Measurements from ENCODE around the gene RAD51B.

RAD51B gene

DNA sequence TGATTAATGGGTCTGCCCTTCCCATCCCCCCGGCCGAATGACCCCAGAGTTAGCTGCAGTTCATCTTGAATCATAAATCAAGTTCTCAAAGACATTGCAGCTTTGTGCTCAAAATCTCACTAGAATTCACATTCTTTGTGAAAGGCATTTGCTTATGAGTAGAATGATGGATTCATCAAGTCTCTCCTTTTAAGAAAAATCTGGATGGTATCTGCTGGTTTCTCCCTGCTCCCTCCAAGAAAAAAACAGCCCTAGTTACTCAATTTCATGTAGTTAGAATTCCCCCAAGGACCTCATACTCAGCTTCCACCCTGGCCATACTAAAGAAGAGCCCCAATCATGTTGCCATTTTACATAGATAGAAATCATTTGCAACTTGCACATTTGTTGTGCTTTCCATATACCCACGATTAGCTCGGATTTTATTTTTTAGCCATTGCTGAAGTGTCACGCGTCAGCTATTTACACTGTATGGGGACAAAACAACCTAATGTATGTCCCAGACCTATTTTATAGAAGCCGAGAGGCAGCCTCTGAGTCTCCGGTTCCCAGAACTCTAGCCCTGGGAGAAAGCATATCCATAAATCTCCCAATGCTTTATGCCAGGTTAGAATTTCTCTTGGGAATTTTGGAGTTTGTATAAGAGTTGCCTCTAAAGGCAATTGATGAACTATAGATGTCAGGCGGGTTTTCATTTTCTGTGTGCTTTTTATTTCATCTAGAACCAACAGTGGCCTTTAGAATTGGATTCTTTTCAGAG lies 673.8 kb downstream of the RAD51B start:
- Mint-ChIP-seq H3K4me1 (peaks cover 65% of the 10 kb centered on the region), H3K36me3 (peaks cover 1% of the 10 kb centered on the region), H3K4me3 (no peak overlapping the region), H3K9me3 (no peaks in the 10 kb centered on the region), H3K27me3 (no peaks in the 10 kb centered on the region), H3K27ac (peak overlapping the region; percentile 95)
- ATAC-seq = no peak

DNA sequence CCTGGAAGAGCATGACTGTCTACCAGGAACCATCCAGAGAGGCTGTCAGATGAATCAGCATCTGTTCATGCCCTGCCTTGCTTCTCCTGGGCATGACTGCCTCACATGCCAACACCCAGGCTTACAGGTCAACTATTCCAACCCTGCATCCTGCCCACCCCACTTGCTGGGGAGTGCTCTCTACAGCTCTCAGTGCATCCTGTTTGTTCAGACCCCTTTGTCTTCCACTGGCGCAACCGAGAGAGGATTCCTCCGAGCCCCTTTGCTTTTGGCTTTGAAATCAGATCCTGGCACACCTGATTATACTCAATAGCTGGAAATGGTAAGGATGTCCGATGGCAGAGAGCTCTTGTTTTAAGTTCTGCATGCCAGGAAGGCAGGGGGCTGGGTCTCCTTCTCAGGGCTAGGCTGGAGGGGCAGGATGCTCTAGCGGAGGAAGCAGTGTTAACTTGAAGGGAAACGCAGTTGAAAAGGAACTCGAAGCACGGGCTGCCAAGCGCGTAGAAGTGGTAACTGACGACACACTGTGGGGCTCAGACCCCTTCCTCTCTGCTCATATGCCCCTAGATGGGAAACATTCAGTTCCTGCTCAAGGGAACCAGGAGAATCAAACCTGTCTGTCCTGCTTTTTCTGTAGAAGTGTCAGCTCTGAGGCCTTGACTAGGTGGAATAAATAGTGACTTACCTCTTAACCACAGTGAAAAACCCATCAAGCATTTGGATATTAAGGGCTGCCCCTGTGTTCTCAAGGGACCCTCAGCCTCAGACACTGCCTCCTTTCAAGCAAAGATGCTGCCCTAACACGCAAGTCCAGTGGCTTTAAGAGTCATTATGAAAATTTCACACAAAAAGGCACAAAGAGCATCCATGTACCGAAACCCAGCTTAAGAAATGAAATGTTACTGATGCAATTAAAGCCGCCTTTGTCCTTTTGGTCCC lies 675.8 kb downstream of the RAD51B start:
- Mint-ChIP-seq H3K9me3 (no peaks in the 10 kb centered on the region), H3K36me3 (peaks cover 9% of the 10 kb centered on the region), H3K4me3 (peak overlapping the region; percentile 32), H3K4me1 (peaks cover 76% of the 10 kb centered on the region), H3K27me3 (no peaks in the 10 kb centered on the region), H3K27ac (peak overlapping the region; percentile 95)
- peak; percentile 96 for ATAC-seq

DNA sequence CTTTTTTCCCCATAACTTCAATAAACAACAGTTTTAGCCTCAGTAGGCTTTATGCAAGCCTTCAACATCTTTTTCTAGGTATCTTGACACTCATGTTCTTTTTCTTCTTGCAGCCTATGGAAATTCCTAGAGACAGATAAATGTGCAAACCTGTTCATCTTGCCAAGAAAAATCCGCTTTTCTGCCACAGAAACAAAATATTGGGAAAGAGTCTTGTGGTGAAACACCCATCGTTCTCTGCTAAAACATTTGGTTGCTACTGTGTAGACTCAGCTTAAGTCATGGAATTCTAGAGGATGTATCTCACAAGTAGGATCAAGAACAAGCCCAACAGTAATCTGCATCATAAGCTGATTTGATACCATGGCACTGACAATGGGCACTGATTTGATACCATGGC lies 677.4 kb downstream of the RAD51B start:
- Mint-ChIP-seq H3K4me1 (peaks cover 83% of the 10 kb centered on the region), H3K9me3 (no peaks in the 10 kb centered on the region)

DNA sequence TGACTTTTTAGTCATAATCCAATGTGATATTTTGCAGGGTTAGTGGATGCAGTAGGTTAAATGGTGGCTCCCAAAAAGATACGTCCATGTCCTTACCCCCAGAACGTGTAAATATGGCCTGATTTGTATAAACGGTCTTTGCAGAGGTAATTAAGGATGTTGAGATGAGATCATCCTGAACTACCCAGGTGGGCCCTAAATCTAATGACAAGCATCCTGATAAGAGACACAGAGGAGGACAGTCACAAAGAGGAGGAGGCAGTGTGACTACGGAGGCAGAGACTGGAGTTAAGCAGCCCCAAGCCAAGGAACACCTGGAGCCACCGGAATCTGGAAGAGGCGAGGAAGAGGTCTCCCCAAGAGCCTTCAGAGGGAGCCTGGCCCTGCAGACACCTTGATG lies 679.9 kb downstream of the RAD51B start:
- H3K36me3 Mint-ChIP-seq = peaks cover 9% of the 10 kb centered on the region
- no peak for ATAC-seq
- H3K27ac Mint-ChIP-seq = peak overlapping the region; percentile 95
- no peak overlapping the region for H3K4me3 Mint-ChIP-seq
- H3K9me3 Mint-ChIP-seq = no peaks in the 10 kb centered on the region
- peaks cover 82% of the 10 kb centered on the region for H3K4me1 Mint-ChIP-seq
- H3K27me3 Mint-ChIP-seq = no peaks in the 10 kb centered on the region

More for the DNA sequence above, 677.4 kb downstream of the RAD51B start:
- Mint-ChIP-seq H3K27ac (peak overlapping the region; percentile 95), H3K4me3 (no peak overlapping the region), H3K36me3 (peaks cover 9% of the 10 kb centered on the region), H3K27me3 (no peaks in the 10 kb centered on the region)
- no peak for ATAC-seq

DNA sequence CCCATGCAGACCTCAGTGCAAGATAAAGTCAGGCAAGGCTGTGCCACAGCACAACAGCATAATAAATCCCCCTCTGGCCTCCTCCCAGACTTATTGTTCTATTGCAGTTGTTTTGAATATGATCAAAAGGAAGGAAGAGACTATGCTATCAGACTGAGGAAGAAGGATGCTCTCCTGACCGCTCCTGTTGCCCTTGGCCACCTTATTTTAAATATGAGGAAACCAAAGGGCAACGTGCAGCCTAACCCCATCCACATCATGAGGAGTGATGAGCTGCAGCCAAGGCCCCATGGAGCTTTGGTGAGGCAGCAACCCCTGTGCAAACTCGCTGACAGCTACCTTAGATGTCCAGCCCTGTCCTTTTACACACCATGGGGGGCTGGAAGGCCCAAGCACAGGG lies 681.6 kb downstream of the RAD51B start:
- Mint-ChIP-seq H3K9me3 (no peaks in the 10 kb centered on the region), H3K36me3 (peaks cover 9% of the 10 kb centered on the region), H3K4me1 (peaks cover 78% of the 10 kb centered on the region), H3K27ac (peak overlapping the region; percentile 95), H3K4me3 (no peak overlapping the region), H3K27me3 (no peaks in the 10 kb centered on the region)
- no peak for ATAC-seq

DNA sequence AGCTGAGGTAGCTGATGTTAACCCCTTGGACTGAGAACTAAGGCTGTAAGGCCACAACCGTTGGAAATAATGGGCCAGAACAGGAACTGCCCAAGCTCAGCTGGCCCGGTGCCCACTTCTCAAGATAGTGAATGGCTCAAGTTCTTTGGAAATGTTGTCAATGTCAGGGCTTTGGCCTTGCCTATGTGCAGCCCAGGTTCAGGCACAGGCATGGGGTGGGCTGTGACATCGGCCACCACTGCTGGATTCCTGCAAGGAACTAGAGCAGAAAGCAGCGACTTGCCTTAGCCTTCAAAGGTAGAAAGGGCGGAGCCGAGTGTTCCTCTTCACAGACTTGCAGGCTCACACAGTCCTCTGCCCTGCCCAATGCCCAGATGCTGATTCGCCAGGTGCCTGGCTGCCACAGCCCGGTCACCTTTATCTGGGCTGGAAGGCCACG lies 682.1 kb downstream of the RAD51B start:
- ATAC-seq = peak; percentile 66
- H3K4me3 Mint-ChIP-seq = no peak overlapping the region
- peaks cover 9% of the 10 kb centered on the region for H3K36me3 Mint-ChIP-seq
- no peaks in the 10 kb centered on the region for H3K9me3 Mint-ChIP-seq
- H3K27me3 Mint-ChIP-seq = no peaks in the 10 kb centered on the region
- peaks cover 78% of the 10 kb centered on the region for H3K4me1 Mint-ChIP-seq
- H3K27ac Mint-ChIP-seq = peak overlapping the region; percentile 95

DNA sequence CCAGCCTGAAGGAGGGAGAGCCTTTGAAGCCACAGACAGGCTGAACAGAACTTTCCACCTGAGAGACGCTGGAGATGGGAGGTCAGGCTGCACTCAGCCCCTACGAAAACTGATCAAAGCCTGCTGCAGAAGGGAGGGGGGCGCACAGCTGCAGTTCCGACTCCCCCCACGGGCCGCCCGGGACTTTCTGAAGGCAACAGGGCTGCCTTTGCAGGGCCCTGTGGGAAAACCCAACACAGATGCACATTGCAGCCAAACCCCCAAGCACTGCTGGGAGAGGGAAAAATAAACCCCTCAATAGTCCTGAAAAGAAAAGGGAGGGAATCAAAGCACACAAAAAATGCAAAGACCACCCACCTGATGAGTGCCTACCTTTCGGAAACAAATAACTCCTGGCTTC lies 682.7 kb downstream of the RAD51B start:
- peak; percentile 46 for ATAC-seq
- Mint-ChIP-seq H3K4me1 (peaks cover 79% of the 10 kb centered on the region), H3K36me3 (peaks cover 9% of the 10 kb centered on the region), H3K4me3 (no peak overlapping the region), H3K9me3 (no peaks in the 10 kb centered on the region), H3K27ac (peak overlapping the region; percentile 95), H3K27me3 (no peaks in the 10 kb centered on the region)

DNA sequence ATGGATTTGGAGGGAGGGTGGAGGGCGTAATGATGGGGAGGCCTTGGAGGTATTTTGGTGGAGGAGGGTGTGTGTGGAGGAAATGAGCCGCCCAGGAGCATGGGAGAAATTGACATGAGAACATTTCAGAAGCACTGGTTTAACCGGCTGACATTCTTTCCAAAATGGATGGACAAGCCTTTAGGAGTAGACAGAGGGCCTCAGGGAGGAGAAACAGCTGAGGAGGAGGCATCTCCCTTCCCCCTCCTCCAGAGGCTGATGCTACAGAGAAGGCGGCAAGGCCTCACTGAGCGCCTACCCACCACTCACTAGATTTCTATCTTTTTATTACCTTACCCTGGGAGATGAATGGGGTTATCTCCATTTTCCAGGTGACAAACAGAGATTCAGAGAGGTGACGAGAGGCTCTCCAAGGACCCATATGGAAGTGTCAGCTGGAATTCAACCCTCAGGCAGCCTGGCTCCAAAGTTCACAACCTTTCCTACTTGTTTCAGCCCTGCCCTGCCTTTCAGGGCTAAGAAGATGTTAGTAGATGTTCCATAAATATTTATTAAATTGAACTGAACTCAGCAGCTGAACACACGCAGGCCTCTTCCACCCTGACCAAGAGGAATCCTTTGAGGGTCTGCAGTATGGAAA lies 683.7 kb downstream of the RAD51B start:
- H3K4me1 Mint-ChIP-seq = peaks cover 77% of the 10 kb centered on the region
- H3K36me3 Mint-ChIP-seq = peaks cover 8% of the 10 kb centered on the region
- H3K27ac Mint-ChIP-seq = peak overlapping the region; percentile 95
- no peaks in the 10 kb centered on the region for H3K9me3 Mint-ChIP-seq
- H3K27me3 Mint-ChIP-seq = no peaks in the 10 kb centered on the region
- no peak for ATAC-seq
- H3K4me3 Mint-ChIP-seq = no peak overlapping the region

DNA sequence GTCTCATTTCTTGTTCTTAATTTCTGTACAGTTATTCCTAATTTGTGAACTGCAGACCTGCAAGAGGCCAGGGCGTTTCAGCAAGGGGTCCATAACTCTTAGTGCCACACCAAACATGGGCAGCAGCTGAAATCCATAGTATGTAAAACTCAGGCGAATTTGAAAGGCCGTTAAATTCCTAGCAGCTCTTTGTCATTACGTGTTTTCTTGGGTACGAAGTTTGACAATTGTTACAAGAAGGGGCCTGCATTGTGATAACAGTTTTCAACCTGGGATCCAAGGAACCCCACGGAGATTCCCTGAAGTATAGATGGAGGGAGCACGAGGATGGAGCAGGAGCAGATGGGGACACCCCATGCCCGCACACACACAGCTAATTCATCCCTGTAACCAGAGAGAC lies 685.3 kb downstream of the RAD51B start:
- no peak for ATAC-seq
- H3K27me3 Mint-ChIP-seq = no peaks in the 10 kb centered on the region
- no peaks in the 10 kb centered on the region for H3K36me3 Mint-ChIP-seq
- peaks cover 75% of the 10 kb centered on the region for H3K4me1 Mint-ChIP-seq
- peak overlapping the region; percentile 79 for H3K27ac Mint-ChIP-seq
- H3K9me3 Mint-ChIP-seq = no peaks in the 10 kb centered on the region
- no peak overlapping the region for H3K4me3 Mint-ChIP-seq

DNA sequence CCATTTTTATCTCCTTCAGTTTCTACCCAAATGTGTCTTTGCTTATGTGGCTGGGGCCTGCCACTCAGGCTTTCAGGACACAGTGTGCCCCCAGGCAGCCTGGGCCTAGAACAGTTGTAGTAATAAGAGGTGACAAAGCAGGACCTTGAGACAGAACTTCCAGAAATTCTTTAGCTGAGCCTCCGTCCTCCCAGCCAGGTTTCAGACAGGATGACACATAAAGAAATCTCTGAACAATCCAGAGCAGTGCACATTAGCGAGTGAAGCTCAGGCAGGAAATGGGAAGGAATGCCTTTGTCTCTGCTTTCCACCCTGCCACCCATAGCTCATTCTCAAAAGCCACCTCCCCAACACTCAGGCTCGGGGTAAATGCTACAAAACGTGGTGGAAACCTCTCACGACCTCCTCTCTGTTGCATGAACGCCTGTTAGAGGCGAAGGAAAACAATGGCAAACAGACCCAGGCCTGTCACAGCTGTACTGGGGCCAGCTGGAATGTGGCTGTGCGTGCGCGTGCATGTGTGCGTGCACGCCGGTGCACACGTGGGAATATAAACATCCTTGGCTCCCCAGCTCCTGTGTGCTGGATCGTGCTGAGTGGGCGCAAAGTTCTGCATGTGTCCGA lies 686.6 kb downstream of the RAD51B start:
- peak overlapping the region; percentile 46 for H3K4me3 Mint-ChIP-seq
- H3K36me3 Mint-ChIP-seq = no peaks in the 10 kb centered on the region
- no peak for ATAC-seq
- H3K9me3 Mint-ChIP-seq = no peaks in the 10 kb centered on the region
- peaks cover 76% of the 10 kb centered on the region for H3K4me1 Mint-ChIP-seq
- no peaks in the 10 kb centered on the region for H3K27me3 Mint-ChIP-seq
- H3K27ac Mint-ChIP-seq = peak overlapping the region; percentile 79

DNA sequence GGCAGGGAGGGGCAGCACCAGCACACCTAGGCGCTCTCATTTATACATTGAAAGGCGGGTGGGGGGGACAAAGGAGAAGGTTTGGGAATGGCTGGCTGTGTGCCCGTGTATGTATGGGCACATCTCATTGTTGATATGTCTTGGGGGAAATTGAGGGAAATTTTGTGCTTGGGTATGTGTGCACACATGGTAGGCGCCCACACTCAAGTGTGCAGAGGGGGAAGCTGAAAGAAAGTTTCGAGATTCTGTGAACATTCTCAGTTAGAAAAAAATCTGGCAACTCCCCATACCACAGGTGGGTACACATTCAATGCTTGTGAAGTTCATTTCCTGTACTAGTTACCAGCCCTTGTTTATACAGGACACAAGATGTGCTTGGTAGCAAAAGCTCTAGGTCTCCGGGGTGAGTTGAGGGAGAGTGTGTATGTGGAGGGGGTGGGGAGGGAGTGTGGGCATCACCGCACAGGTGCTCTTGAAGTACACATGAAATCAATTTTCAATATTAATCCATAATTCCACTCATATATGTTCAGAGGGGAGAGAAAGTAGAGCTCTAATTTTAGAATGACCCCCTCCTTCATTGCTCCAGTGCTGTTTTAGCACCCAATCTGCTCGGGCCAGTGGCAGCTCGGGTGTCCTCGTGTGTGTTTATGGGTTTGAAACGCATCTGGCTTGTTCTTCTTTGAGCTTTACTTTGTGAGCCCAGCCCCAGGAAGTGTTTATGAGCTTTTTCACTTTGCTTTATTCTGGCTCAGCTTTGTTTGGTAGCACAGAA lies 687.3 kb downstream of the RAD51B start:
- H3K27ac Mint-ChIP-seq = peak overlapping the region; percentile 79
- H3K4me1 Mint-ChIP-seq = peaks cover 72% of the 10 kb centered on the region
- no peaks in the 10 kb centered on the region for H3K9me3 Mint-ChIP-seq
- H3K4me3 Mint-ChIP-seq = peak overlapping the region; percentile 46
- no peaks in the 10 kb centered on the region for H3K36me3 Mint-ChIP-seq
- peak; percentile 91 for ATAC-seq
- H3K27me3 Mint-ChIP-seq = no peaks in the 10 kb centered on the region

DNA sequence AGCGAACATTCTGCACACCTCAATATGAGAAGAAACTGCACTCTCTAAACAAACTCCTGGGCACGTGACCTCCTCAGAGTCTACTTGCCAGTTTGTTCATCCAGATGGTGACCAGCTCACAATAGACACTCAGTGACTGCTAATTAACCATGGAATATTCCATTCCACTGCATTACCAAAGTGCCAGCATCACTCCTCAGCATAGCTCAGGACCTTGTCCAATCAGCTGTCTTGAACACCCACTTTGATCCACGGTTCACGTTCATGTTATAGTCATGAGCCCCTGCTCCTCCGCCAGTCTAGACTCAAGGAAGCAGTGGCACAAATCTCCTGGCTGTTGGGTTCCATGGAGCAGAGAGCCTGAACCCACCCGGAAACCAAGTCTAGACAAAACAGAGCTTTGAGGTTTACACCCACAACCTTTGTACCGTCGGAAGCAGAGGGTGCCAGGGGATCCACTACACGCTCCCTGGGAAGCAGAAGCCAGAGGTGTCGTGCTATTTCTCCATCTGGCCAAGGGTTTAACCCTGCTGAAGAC lies 688.0 kb downstream of the RAD51B start:
- Mint-ChIP-seq H3K4me1 (peaks cover 67% of the 10 kb centered on the region), H3K4me3 (no peak overlapping the region), H3K27ac (peak overlapping the region; percentile 79), H3K36me3 (no peaks in the 10 kb centered on the region), H3K27me3 (no peaks in the 10 kb centered on the region), H3K9me3 (no peaks in the 10 kb centered on the region)
- no peak for ATAC-seq

DNA sequence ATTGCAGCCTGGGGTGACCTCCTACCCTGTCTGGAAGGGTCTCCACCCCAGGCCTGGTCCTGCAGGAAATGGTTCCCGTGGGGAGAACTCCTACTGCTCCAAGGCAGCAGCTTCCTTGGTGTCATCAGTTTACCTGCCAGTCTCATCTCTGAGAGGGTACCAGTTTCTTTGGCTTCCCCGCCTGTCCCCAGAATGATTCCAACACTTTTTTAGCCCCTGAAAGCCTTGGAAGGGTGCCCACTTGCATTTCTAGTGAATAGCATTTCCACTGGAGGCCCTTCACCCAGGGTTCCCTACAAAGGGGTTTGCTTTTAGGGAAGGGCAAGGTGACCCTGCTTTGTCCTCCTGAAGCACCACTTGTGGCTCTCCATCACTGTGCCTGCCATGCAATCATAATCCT lies 689.0 kb downstream of the RAD51B start:
- Mint-ChIP-seq H3K27me3 (no peaks in the 10 kb centered on the region), H3K36me3 (no peaks in the 10 kb centered on the region), H3K9me3 (no peaks in the 10 kb centered on the region), H3K27ac (peak overlapping the region; percentile 79), H3K4me3 (no peak overlapping the region), H3K4me1 (peaks cover 70% of the 10 kb centered on the region)
- ATAC-seq = no peak
